Sigmoid colon (tissue), 4 donors: ENCODE results near the gene RAET1G.

Experiments
- EP300 ChIP-seq, 4 donors: sonication (generic); formaldehyde crosslinking; IDR thresholded peaks; one replicate each; pipeline ENCODE4 v1.6.1; 2017; ENCODE audit warnings: antibody characterized with exemption in 4 of 4
- POLR2A ChIP-seq, 2 donors: fragments of 450-650 bp; IDR thresholded peaks; one replicate each; pipeline ENCODE4 v1.6.1; 2016; ENCODE audit warnings: antibody characterized with exemption in 2 of 2, mild to moderate bottlenecking in 2 of 2, moderate library complexity in 2 of 2
- POLR2AphosphoS5 ChIP-seq, 4 donors: sonication (generic); formaldehyde crosslinking; IDR thresholded peaks; one replicate each; pipeline ENCODE4 v1.6.1; 2017; ENCODE audit warnings: antibody characterized with exemption in 4 of 4
- TF ChIP-seq, protein P1 (sequence below), 4 experiments: fragments of 450-650 bp in 3 of 4; fragments of 200-600 bp in 1 of 4; IDR thresholded peaks; one replicate each; pipeline ENCODE4 v1.5.1; 2016 to 2019; ENCODE audit warnings: antibody characterized with exemption in 4 of 4, mild to moderate bottlenecking in 3 of 4, moderate library complexity in 2 of 4

DNA sequence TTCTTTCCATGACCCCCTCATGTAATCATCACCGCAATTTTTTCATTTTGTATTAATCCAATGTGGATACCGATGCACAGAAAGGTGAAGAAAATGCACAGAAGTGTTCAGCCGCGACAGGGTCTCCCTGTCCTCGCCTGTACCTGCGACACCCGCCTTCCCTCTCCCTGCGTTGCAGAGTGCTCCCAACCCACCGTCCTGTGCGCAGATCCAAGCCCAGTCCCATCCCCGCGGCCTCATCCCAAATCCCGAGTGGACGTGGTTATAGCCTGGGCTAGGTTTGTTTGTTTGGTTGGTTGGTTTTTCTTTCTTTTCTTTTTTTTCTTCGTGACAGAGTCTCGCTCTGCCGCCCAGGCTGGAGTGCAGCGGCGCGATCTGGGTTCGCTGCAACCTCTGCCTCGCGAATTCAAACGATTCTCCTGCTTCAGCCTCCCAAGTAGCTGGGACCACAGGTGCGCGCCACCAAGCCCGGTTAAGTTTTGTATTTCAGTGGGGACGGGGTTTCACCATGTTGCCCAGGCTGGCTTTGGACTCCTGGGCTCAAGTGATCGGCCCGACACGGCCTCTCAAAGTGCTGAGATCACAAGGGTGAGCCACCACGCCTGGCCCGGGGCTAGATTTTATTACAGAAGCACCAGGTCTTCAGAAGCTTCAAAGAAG is 536 bp upstream of the RAET1G start:
- TF ChIP-seq POLR2A (IDR thresholded peaks at IDR 0.05) (no peak), EP300 (IDR thresholded peaks at IDR 0.05) (no peak), POLR2AphosphoS5 (IDR thresholded peaks at IDR 0.05) (no peak)
- TF ChIP-seq, protein P1, sequence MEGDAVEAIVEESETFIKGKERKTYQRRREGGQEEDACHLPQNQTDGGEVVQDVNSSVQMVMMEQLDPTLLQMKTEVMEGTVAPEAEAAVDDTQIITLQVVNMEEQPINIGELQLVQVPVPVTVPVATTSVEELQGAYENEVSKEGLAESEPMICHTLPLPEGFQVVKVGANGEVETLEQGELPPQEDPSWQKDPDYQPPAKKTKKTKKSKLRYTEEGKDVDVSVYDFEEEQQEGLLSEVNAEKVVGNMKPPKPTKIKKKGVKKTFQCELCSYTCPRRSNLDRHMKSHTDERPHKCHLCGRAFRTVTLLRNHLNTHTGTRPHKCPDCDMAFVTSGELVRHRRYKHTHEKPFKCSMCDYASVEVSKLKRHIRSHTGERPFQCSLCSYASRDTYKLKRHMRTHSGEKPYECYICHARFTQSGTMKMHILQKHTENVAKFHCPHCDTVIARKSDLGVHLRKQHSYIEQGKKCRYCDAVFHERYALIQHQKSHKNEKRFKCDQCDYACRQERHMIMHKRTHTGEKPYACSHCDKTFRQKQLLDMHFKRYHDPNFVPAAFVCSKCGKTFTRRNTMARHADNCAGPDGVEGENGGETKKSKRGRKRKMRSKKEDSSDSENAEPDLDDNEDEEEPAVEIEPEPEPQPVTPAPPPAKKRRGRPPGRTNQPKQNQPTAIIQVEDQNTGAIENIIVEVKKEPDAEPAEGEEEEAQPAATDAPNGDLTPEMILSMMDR (IDR thresholded peaks at IDR 0.05) = no peak
